ENCODE results near the gene CCBE1. TPM values are rescaled to one million over a fixed set of nuclear protein-coding genes. Genes with fewer than 3 reads are reported as not detected.

Gene CCBE1
- total RNA-seq, 2 donors from 2014 or later: 0.27 to 3.1 TPM

- no peak for DNase-seq
- intact Hi-C loops (cut with DNase I): no loop called here
- no peak overlapping the region for H3K9ac ChIP-seq (ENCODE audit: low read depth in 2 of 2, low read length in 2 of 2)
- no peak for TF ChIP-seq CTCF (IDR thresholded peaks at IDR 0.05)
- no peaks in the 10 kb centered on the region for H3K27me3 ChIP-seq
- H3K4me1 ChIP-seq: no peaks in the 10 kb centered on the region
- H3K4me3 ChIP-seq: no peak overlapping the region
- H3K9me3 ChIP-seq: no peaks in the 10 kb centered on the region
- H3K27ac ChIP-seq: no peak overlapping the region
- H3K36me3 ChIP-seq: no peaks in the 10 kb centered on the region
Observed at GRCh38 chr18:59484561-59485328, 212.5 kb downstream of the CCBE1 start.

- Histone ChIP-seq H3K9me3 (no peaks in the 10 kb centered on the region), H3K36me3 (no peaks in the 10 kb centered on the region), H3K27ac (no peak overlapping the region), H3K4me1 (no peaks in the 10 kb centered on the region), H3K4me3 (no peak overlapping the region), H3K9ac (ENCODE audit: low read depth in 2 of 2, low read length in 2 of 2) (no peak overlapping the region), H3K27me3 (no peaks in the 10 kb centered on the region)
- no peak for TF ChIP-seq CTCF (IDR thresholded peaks at IDR 0.05)
- intact Hi-C loops (cut with DNase I): no loop called here
- no peak for DNase-seq
Observed at GRCh38 chr18:59484131-59484530, 213.1 kb downstream of the CCBE1 start.

- Histone ChIP-seq H3K4me1 (no peaks in the 10 kb centered on the region), H3K4me3 (no peak overlapping the region), H3K9me3 (no peaks in the 10 kb centered on the region), H3K9ac (ENCODE audit: low read depth in 2 of 2, low read length in 2 of 2) (no peak overlapping the region), H3K27ac (no peak overlapping the region), H3K27me3 (no peaks in the 10 kb centered on the region), H3K36me3 (no peaks in the 10 kb centered on the region)
- DNase-seq: no peak
- intact Hi-C loops (cut with DNase I): no loop called here
- no peak for TF ChIP-seq CTCF (IDR thresholded peaks at IDR 0.05)
Observed at GRCh38 chr18:59481436-59481835, 215.8 kb downstream of the CCBE1 start.

GRCh38 chr18:59479776-59480175 is 217.4 kb downstream of the CCBE1 start:
- Histone ChIP-seq H3K27ac (no peak overlapping the region), H3K9me3 (no peaks in the 10 kb centered on the region), H3K4me1 (no peaks in the 10 kb centered on the region), H3K4me3 (no peak overlapping the region), H3K36me3 (no peaks in the 10 kb centered on the region), H3K9ac (ENCODE audit: low read depth in 2 of 2, low read length in 2 of 2) (no peak overlapping the region), H3K27me3 (no peaks in the 10 kb centered on the region)
- no peak for TF ChIP-seq CTCF (IDR thresholded peaks at IDR 0.05)
- intact Hi-C loops (cut with DNase I): no loop called here
- DNase-seq: no peak

- DNase-seq: no peak
- no peak overlapping the region for H3K9ac ChIP-seq (ENCODE audit: low read depth in 2 of 2, low read length in 2 of 2)
- H3K4me1 ChIP-seq: no peaks in the 10 kb centered on the region
- intact Hi-C loops (cut with DNase I): no loop called here
- H3K27ac ChIP-seq: no peak overlapping the region
- H3K9me3 ChIP-seq: no peaks in the 10 kb centered on the region
- TF ChIP-seq CTCF (IDR thresholded peaks at IDR 0.05): no peak
- H3K27me3 ChIP-seq: no peaks in the 10 kb centered on the region
- H3K4me3 ChIP-seq: no peak overlapping the region
- no peaks in the 10 kb centered on the region for H3K36me3 ChIP-seq
Observed at GRCh38 chr18:59478591-59478990, 218.6 kb downstream of the CCBE1 start.
